Measurements from ENCODE around the gene SPATS2L. TPM values are rescaled to one million over a fixed set of nuclear protein-coding genes. Genes with fewer than 3 reads are reported as not detected.

The SPATS2L gene
- total RNA-seq, 2 donors from 2014 or later: 40.3 to 89.9 TPM

GRCh38 chr2:200367155-200367554 lies 60.7 kb downstream of the SPATS2L start:
- H3K4me1 Mint-ChIP-seq: peaks cover 17% of the 10 kb centered on the region
- DNase-seq: no peak
- no peaks in the 10 kb centered on the region for H3K4me1 ChIP-seq (ENCODE audit: control insufficient read depth, insufficient read depth, low read length)
- H3K9me3 Mint-ChIP-seq: no peaks in the 10 kb centered on the region
- no peak overlapping the region for H3K4me3 Mint-ChIP-seq
- no peaks in the 10 kb centered on the region for H3K27me3 ChIP-seq (ENCODE audit: control insufficient read depth, insufficient read depth, low read length, poor library complexity, severe bottlenecking)
- H3K27me3 Mint-ChIP-seq (ENCODE audit: insufficient read depth): no peaks in the 10 kb centered on the region
- no peaks in the 10 kb centered on the region for H3K9me3 ChIP-seq (ENCODE audit: control insufficient read depth, low read length)
- no peak overlapping the region for H3K4me3 ChIP-seq (ENCODE audit: low read length)
- no peak overlapping the region for H3K9ac ChIP-seq (ENCODE audit: extremely low read depth, low read length, poor library complexity, severe bottlenecking)
- TF ChIP-seq, protein P1, sequence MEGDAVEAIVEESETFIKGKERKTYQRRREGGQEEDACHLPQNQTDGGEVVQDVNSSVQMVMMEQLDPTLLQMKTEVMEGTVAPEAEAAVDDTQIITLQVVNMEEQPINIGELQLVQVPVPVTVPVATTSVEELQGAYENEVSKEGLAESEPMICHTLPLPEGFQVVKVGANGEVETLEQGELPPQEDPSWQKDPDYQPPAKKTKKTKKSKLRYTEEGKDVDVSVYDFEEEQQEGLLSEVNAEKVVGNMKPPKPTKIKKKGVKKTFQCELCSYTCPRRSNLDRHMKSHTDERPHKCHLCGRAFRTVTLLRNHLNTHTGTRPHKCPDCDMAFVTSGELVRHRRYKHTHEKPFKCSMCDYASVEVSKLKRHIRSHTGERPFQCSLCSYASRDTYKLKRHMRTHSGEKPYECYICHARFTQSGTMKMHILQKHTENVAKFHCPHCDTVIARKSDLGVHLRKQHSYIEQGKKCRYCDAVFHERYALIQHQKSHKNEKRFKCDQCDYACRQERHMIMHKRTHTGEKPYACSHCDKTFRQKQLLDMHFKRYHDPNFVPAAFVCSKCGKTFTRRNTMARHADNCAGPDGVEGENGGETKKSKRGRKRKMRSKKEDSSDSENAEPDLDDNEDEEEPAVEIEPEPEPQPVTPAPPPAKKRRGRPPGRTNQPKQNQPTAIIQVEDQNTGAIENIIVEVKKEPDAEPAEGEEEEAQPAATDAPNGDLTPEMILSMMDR (conservative IDR thresholded peaks at IDR 0.05): no peak
- 66 to 85% methylated on average over 2 of the region's 2 CpGs for WGBS, 2 experiments (ENCODE audit: insufficient coverage in 1 of 2, insufficient read length in 1 of 2)
- H3K27ac ChIP-seq (ENCODE audit: low read depth, low read length): no peak overlapping the region
- H3K36me3 ChIP-seq (ENCODE audit: control insufficient read depth, insufficient read depth, low read length): peaks cover 4% of the 10 kb centered on the region
- no peaks in the 10 kb centered on the region for H3K36me3 Mint-ChIP-seq (ENCODE audit: low read depth)
- H3K27ac Mint-ChIP-seq: no peak overlapping the region

- no peaks in the 10 kb centered on the region for H3K27me3 ChIP-seq (ENCODE audit: control insufficient read depth, insufficient read depth, low read length, poor library complexity, severe bottlenecking)
- H3K36me3 ChIP-seq (ENCODE audit: control insufficient read depth, insufficient read depth, low read length): peaks cover 4% of the 10 kb centered on the region
- no peak overlapping the region for H3K27ac ChIP-seq (ENCODE audit: low read depth, low read length)
- DNase-seq: no peak
- no peak overlapping the region for H3K9ac ChIP-seq (ENCODE audit: extremely low read depth, low read length, poor library complexity, severe bottlenecking)
- no peak overlapping the region for H3K4me3 ChIP-seq (ENCODE audit: low read length)
- H3K4me3 Mint-ChIP-seq: no peak overlapping the region
- H3K27me3 Mint-ChIP-seq (ENCODE audit: insufficient read depth): no peaks in the 10 kb centered on the region
- H3K9me3 ChIP-seq (ENCODE audit: control insufficient read depth, low read length): no peaks in the 10 kb centered on the region
- H3K27ac Mint-ChIP-seq: peak overlapping the region; percentile 56
- 44 to 46% methylated on average over 2 of the region's 2 CpGs for WGBS, 2 experiments (ENCODE audit: insufficient coverage in 1 of 2, insufficient read length in 1 of 2)
- TF ChIP-seq, protein P1 (conservative IDR thresholded peaks at IDR 0.05): no peak
- peaks cover 4% of the 10 kb centered on the region for H3K4me1 Mint-ChIP-seq
- no peaks in the 10 kb centered on the region for H3K36me3 Mint-ChIP-seq (ENCODE audit: low read depth)
- H3K9me3 Mint-ChIP-seq: no peaks in the 10 kb centered on the region
- no peaks in the 10 kb centered on the region for H3K4me1 ChIP-seq (ENCODE audit: control insufficient read depth, insufficient read depth, low read length)
Measured at GRCh38 chr2:200369886-200370285, 63.4 kb downstream of the SPATS2L start.

- peaks cover 4% of the 10 kb centered on the region for H3K36me3 ChIP-seq (ENCODE audit: control insufficient read depth, insufficient read depth, low read length)
- no peak overlapping the region for H3K27ac ChIP-seq (ENCODE audit: low read depth, low read length)
- H3K4me3 ChIP-seq (ENCODE audit: low read length): no peak overlapping the region
- no peak for DNase-seq
- H3K4me1 ChIP-seq (ENCODE audit: control insufficient read depth, insufficient read depth, low read length): peaks cover 10% of the 10 kb centered on the region
- Mint-ChIP-seq H3K4me1 (peaks cover 22% of the 10 kb centered on the region), H3K27me3 (ENCODE audit: insufficient read depth) (no peaks in the 10 kb centered on the region), H3K4me3 (no peak overlapping the region), H3K9me3 (no peaks in the 10 kb centered on the region), H3K27ac (no peak overlapping the region), H3K36me3 (ENCODE audit: low read depth) (no peaks in the 10 kb centered on the region)
- 98% methylated on average over 3 of the region's 3 CpGs; no CpG with 5 or more reads in 1 of the 2 experiments for WGBS, 2 experiments (ENCODE audit: insufficient coverage in 1 of 2, insufficient read length in 1 of 2)
- no peak overlapping the region for H3K9ac ChIP-seq (ENCODE audit: extremely low read depth, low read length, poor library complexity, severe bottlenecking)
- no peaks in the 10 kb centered on the region for H3K27me3 ChIP-seq (ENCODE audit: control insufficient read depth, insufficient read depth, low read length, poor library complexity, severe bottlenecking)
- TF ChIP-seq, protein P1 (conservative IDR thresholded peaks at IDR 0.05): no peak
- no peaks in the 10 kb centered on the region for H3K9me3 ChIP-seq (ENCODE audit: control insufficient read depth, low read length)
Measured at GRCh38 chr2:200373231-200373630, 66.7 kb downstream of the SPATS2L start.

Measured in endodermal cell (in vitro differentiated cells).